Vagina (tissue), 2 donors: Measurements from ENCODE around the gene USP38.

ENCODE experiments used
- CTCF ChIP-seq, 3 experiments: fragments of 450-650 bp in 2 of 3; fragments of 200-600 bp in 1 of 3; sonication (generic) in 1 of 3; IDR thresholded peaks; one replicate each; pipeline ENCODE4 v1.5.1; 2017 to 2019; ENCODE audit warnings: antibody characterized with exemption in 3 of 3, mild to moderate bottlenecking in 2 of 3, moderate library complexity in 2 of 3
- POLR2A ChIP-seq, 2 donors: fragments of 450-650 bp; IDR thresholded peaks; one replicate each; pipeline ENCODE4 v1.6.1; 2017; ENCODE audit warnings: antibody characterized with exemption in 2 of 2, mild to moderate bottlenecking in 2 of 2, moderate library complexity in 2 of 2
- POLR2AphosphoS5 ChIP-seq, 2 donors: sonication (generic); formaldehyde crosslinking; IDR thresholded peaks; one replicate each; pipeline ENCODE4 v1.9.0; 2017; ENCODE audit warnings: antibody characterized with exemption in 2 of 2, mild to moderate bottlenecking in 2 of 2, low read depth in 1 of 2; ENCODE audit not compliant: insufficient read depth in 1 of 2

- no peak for TF ChIP-seq CTCF (IDR thresholded peaks at IDR 0.05)
- TF ChIP-seq POLR2AphosphoS5 (IDR thresholded peaks at IDR 0.05; ENCODE audit: insufficient read depth in 1 of 2, low read depth in 1 of 2) = no peak
- no peak for TF ChIP-seq POLR2A (IDR thresholded peaks at IDR 0.05)
Measured at GRCh38 chr4:143240939-143241679, 56.4 kb downstream of the USP38 start.
